Upper lobe of left lung (tissue), 4 donors: ENCODE data around the gene EFCC1.

Experiments
- CTCF ChIP-seq, 6 experiments: fragments of 450-650 bp in 4 of 6; fragments of 200-600 bp in 2 of 6; sonication (generic) in 2 of 6; IDR thresholded peaks; one replicate each; pipeline ENCODE4 v1.5.1; 2016 to 2019; ENCODE audit warnings: antibody characterized with exemption in 6 of 6
- EP300 ChIP-seq, 4 donors: sonication (generic); formaldehyde crosslinking; IDR thresholded peaks; one replicate each; pipeline ENCODE4 v1.5.1; 2017; ENCODE audit warnings: antibody characterized with exemption in 4 of 4, control low read depth in 2 of 4
- POLR2A ChIP-seq, 4 donors: fragments of 450-650 bp; IDR thresholded peaks; one replicate each; pipeline ENCODE4 v1.5.1; 2016 to 2017; ENCODE audit warnings: antibody characterized with exemption in 4 of 4, mild to moderate bottlenecking in 2 of 4
- POLR2AphosphoS5 ChIP-seq, 2 donors: sonication (generic); formaldehyde crosslinking; IDR thresholded peaks; one replicate each; pipeline ENCODE4 v1.5.1; 2017; ENCODE audit warnings: antibody characterized with exemption in 2 of 2

GRCh38 chr3:129070086-129070885 lies 69.2 kb downstream of the EFCC1 start:
- TF ChIP-seq EP300 (IDR thresholded peaks at IDR 0.05) (no peak), POLR2A (IDR thresholded peaks at IDR 0.05) (no peak), CTCF (IDR thresholded peaks at IDR 0.05) (no peak), POLR2AphosphoS5 (IDR thresholded peaks at IDR 0.05) (peak in 1 of 2 donors; percentile 14)
